A673 (cell line): ENCODE results near the gene NCBP1. TPM values are rescaled to one million over a fixed set of nuclear protein-coding genes. Genes with fewer than 3 reads are reported as not detected.

Experiments
- BruUV-seq: library from RNA; stranded (reverse); fragments of 400-500 nt; replicated peaks from 2 replicates; lab custom pipeline; 2021; lab: Mats Ljungman, UMichigan
- CTCF ChIA-PET: fragments of 300-600 bp; sonication (Branson Sonifier 250); formaldehyde crosslinking; loops from one replicate; lab custom pipeline; 2022; ENCODE audit warnings: antibody characterized with exemption; lab: Charles Lee
- POLR2A ChIA-PET: fragments of 300-600 bp; sonication (Branson Sonifier 250); formaldehyde crosslinking; loops from one replicate; lab custom pipeline; 2022; ENCODE audit warnings: antibody characterized with exemption; ENCODE audit not compliant: low non-redundant PET; lab: Charles Lee
- DNase-seq: peaks from one replicate; pipeline ENCODE4 v3.0.0-alpha.2; 2015; ENCODE audit warnings: low spot score
- H3K27ac ChIP-seq: fragments of 200-600 bp; sonication (generic); 2 replicates; pipeline ENCODE4 v1.5.1; 2016; ENCODE audit warnings: mixed run types, low read depth, mild to moderate bottlenecking, mixed read lengths, antibody characterized with exemption, low read length; ENCODE audit not compliant: poor library complexity, severe bottlenecking
- H3K27me3 ChIP-seq: fragments of 200-600 bp; sonication (generic); replicated peaks from 2 replicates; pipeline ENCODE4 v1.6.1; 2017; ENCODE audit warnings: mixed run types, low read depth, mild to moderate bottlenecking, mixed read lengths, antibody characterized with exemption, low read length; ENCODE audit not compliant: insufficient read depth, poor library complexity
- H3K36me3 ChIP-seq: fragments of 200-600 bp; sonication (generic); 2 replicates; pipeline ENCODE4 v1.6.1; 2016; ENCODE audit warnings: mixed run types, mild to moderate bottlenecking, mixed read lengths, antibody characterized with exemption, low read length; ENCODE audit not compliant: insufficient read depth, poor library complexity, severe bottlenecking
- H3K4me1 ChIP-seq: fragments of 200-600 bp; sonication (generic); 2 replicates; pipeline ENCODE4 v1.6.1; 2017; ENCODE audit warnings: mixed run types, mild to moderate bottlenecking, mixed read lengths, antibody characterized with exemption, low read length; ENCODE audit not compliant: insufficient read depth, poor library complexity, severe bottlenecking
- H3K4me3 ChIP-seq: fragments of 200-600 bp; sonication (generic); 2 replicates; pipeline ENCODE4 v1.5.1; 2016; ENCODE audit warnings: low read depth, mixed run types, mild to moderate bottlenecking, mixed read lengths, low read length; ENCODE audit not compliant: poor library complexity, severe bottlenecking
- H3K9me3 ChIP-seq: fragments of 200-600 bp; sonication (generic); 2 replicates; pipeline ENCODE4 v1.6.1; 2016; ENCODE audit warnings: mixed run types, low read depth, mild to moderate bottlenecking, mixed read lengths, antibody characterized with exemption, low read length; ENCODE audit not compliant: poor library complexity, severe bottlenecking
- CTCF ChIP-seq: fragments of 300-800, 200-600 bp; sonication (generic); conservative IDR thresholded peaks from 2 replicates; pipeline ENCODE4 v1.5.1; 2017; ENCODE audit warnings: low read depth, mild to moderate bottlenecking, antibody characterized with exemption, low read length, moderate library complexity, mixed read lengths
- EZH2 ChIP-seq: fragments of 200-600 bp; sonication (generic); IDR thresholded peaks from 2 replicates; pipeline ENCODE4 v1.6.1; 2017; ENCODE audit warnings: borderline replicate concordance, low read depth, mild to moderate bottlenecking, mixed read lengths, antibody characterized with exemption, low read length; ENCODE audit not compliant: poor library complexity, severe bottlenecking
- intact Hi-C: fragments of 100-400 bp; cut with micrococcal nuclease; formaldehyde crosslinking; loops from one replicate; pipeline ENCODE4 v1.10.0; 2022; ENCODE audit not compliant: unreplicated experiment
- total RNA-seq: library from RNA; stranded (reverse); gene quantifications from 2 replicates; pipeline ENCODE4 v1.2.3, GENCODE V29; 2021

The NCBP1 gene
- total RNA-seq, 1 experiment from 2014 or later: 57.9 TPM

DNA sequence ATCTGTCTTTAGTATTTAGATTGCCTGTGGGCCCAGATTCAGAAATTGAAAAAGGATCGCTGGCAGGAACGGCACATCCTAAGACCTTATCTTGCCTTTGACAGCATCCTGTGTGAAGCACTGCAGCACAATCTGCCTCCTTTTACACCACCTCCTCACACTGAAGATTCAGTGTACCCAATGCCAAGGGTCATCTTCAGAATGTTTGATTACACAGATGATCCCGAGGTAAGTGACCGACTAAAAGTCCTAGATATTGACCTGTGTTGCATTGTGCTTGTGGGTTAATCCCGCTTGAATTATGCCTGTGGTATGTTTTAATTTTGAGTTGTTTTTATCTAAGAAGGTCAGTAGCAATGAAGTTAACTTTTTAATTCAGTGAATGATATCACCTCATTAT is 14.4 kb downstream of the NCBP1 start:
- POLR2A ChIA-PET: no interaction called here
- no TSS peak for BruUV-seq
- Histone ChIP-seq H3K4me3 (no peak overlapping the region), H3K9me3 (no peaks in the 10 kb centered on the region), H3K27me3 (no peaks in the 10 kb centered on the region), H3K27ac (no peak overlapping the region), H3K4me1 (no peaks in the 10 kb centered on the region), H3K36me3 (peaks cover 93% of the 10 kb centered on the region)
- no peak for DNase-seq
- TF ChIP-seq EZH2: no peak
- TF ChIP-seq CTCF: no peak
- CTCF ChIA-PET: no interaction called here
- intact Hi-C loops: no loop called here

- Histone ChIP-seq H3K9me3 (no peaks in the 10 kb centered on the region), H3K36me3 (peaks cover 92% of the 10 kb centered on the region), H3K4me1 (no peaks in the 10 kb centered on the region), H3K27me3 (no peaks in the 10 kb centered on the region), H3K4me3 (no peak overlapping the region), H3K27ac (no peak overlapping the region)
- no peak for DNase-seq
- ChIA-PET CTCF (no interaction called here), POLR2A (no interaction called here)
- intact Hi-C loops: no loop called here
- BruUV-seq: no TSS peak
- no peak for TF ChIP-seq CTCF
- no peak for TF ChIP-seq EZH2
Observed at GRCh38 chr9:97651646-97652045, 18.0 kb downstream of the NCBP1 start.

- BruUV-seq: no TSS peak
- peaks cover 94% of the 10 kb centered on the region for H3K36me3 ChIP-seq
- CTCF ChIA-PET: no interaction called here
Observed at GRCh38 chr9:97658707-97659106, 25.1 kb downstream of the NCBP1 start.

More at GRCh38 chr9:97658707-97659106, 25.1 kb downstream of the NCBP1 start:
- TF ChIP-seq CTCF (no peak), EZH2 (no peak)
- POLR2A ChIA-PET: no interaction called here
- no peak overlapping the region for H3K27ac ChIP-seq
- H3K27me3 ChIP-seq: no peaks in the 10 kb centered on the region
- DNase-seq: no peak
- intact Hi-C loops: no loop called here
- no peaks in the 10 kb centered on the region for H3K4me1 ChIP-seq
- no peaks in the 10 kb centered on the region for H3K9me3 ChIP-seq
- H3K4me3 ChIP-seq: no peak overlapping the region
